GM12892 (cell line): Measurements from ENCODE around the gene ZBTB46.

Source experiments
- POLR2A ChIP-seq: IDR thresholded peaks from 2 replicates; pipeline ENCODE4 v1.6.1; 2011; ENCODE audit warnings: low read depth, low read length, control low read depth
- POLR2AphosphoS5 ChIP-seq: IDR thresholded peaks from 2 replicates; pipeline ENCODE4 v1.6.1; 2011; ENCODE audit warnings: low read depth, low read length, control low read depth
- TAF1 ChIP-seq: IDR thresholded peaks from 2 replicates; pipeline ENCODE4 v1.6.1; 2011; ENCODE audit warnings: low read depth, mild to moderate bottlenecking, control low read depth, low read length, borderline replicate concordance

DNA sequence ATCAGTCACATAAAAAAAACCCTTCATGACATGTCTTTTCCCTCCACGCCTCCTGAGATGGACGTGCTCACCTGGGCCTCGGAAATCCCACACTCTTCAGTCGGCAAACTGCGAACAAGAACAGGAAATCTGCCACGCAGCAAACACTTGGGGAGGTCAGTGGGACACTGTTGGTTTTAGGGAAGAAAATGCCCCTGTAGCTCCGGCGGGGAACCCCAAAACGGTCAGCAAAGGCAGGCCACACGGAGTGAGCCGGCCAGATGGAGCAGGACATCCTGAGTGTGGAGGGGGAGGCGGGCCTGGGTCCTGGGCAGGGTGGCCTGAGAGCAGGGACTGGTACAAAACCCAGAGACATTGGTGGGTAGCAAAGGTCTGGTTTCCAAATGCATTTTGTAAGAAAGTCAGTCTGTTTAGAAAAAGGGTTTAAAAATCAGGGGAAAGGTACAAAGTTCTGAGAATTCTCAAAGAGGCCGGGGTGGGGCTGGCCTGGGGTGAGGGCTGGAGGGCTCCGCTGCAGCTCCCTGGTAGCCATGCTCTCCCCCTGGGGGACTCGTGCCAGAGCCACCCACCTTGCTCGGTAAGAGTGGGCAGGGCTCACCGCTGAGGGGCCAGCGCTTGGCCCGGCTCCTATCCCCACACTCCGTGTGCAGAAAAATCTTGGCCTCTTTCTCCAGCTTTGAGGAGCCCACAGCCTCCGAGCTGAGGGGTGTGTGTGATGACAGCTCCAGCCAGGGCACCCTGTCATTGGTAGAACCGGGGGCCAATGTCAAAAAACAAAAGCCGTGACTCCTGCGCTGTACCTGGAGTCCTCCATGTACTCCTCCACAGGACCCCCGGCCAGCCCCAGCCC lies 86.3 kb downstream of the ZBTB46 start:
- TF ChIP-seq POLR2AphosphoS5: no peak
- TF ChIP-seq TAF1: no peak
- no peak for TF ChIP-seq POLR2A
